ENCODE measurements around the gene CMC4. TPM values are rescaled to one million over a fixed set of nuclear protein-coding genes. Genes with fewer than 3 reads are reported as not detected.
A peak's percentile ranks its signal among the peaks of the same experiment; 100 is the strongest.

Gene CMC4
- total RNA-seq, 2 donors from 2014 or later: 4.8 to 7.6 TPM

GRCh38 chrX:155026727-155027508, 44.0 kb downstream of the CMC4 start, which contains the start of gene FUNDC2:
Gene FUNDC2 (plus strand): TSS chrX:155026844. CDS start chrX:155026939, 95 bp downstream.
- Mint-ChIP-seq H3K9me3 (no peaks in the 10 kb centered on the region), H3K27ac (peak within 1 kb of the TSS; percentile 89 to 92), H3K36me3 (no peaks in the 10 kb centered on the region)
- ATAC-seq (peak; percentile 90 to 94), DNase-seq (ENCODE audit: low spot score in 2 of 2) (peak; percentile 85 to 95)

DNA sequence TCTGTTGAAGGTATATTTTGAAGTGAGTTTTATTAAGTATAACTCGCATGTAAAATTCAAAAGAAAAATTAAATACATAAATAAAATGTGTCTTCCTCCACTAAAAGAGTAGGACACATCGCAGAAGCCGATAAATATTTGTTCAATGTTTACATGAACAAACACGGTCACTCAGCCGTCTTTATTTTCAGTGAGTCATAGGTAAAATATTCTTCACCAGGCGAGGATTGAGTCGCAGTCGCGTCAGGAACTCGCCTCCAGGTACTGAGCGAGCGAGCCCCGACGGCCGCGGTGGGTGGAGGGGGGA, 44.6 kb downstream of the CMC4 start:
- no peaks in the 10 kb centered on the region for H3K36me3 Mint-ChIP-seq
- peak overlapping the region in 1 of 2 donors; percentile 92 for H3K27ac Mint-ChIP-seq
- DNase-seq (ENCODE audit: low spot score in 2 of 2): no peak
- no peaks in the 10 kb centered on the region for H3K9me3 Mint-ChIP-seq
- no peak for ATAC-seq

- ATAC-seq: no peak
- Mint-ChIP-seq H3K27ac (peak overlapping the region; percentile 9 to 30), H3K9me3 (no peaks in the 10 kb centered on the region), H3K36me3 (no peaks in the 10 kb centered on the region)
- no peak for DNase-seq (ENCODE audit: low spot score in 2 of 2)
These were observed 46.8 kb downstream of the CMC4 start for GRCh38 chrX:155023907-155024833.

DNA sequence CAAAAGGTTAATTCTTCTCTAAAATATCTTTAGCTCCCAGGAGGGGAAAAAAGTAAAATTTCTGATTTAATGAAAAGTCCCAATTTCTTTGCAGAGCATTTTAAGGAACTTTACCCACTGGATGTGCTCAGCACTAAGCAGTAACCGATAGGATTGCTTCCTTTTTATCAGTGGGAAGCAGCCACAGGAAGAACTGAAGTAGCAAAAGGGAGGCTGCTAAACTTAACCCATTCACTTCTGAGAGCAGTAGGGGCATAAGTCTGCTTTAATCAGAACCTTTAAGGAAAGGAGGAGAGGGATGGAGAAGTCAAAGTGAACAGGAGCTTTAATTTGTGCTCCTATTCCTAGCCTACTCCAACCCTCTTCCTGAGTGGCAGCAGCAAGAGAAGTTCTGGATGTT, 48.4 kb downstream of the CMC4 start, which contains the start of gene F8:
Gene F8, minus strand, starts transcription at position 139 of the 400 bp plus-strand sequence. CDS start 171 bp downstream, outside the sequence.
- Mint-ChIP-seq H3K9me3 (no peaks in the 10 kb centered on the region), H3K27ac (no peak within 1 kb of the TSS), H3K36me3 (no peaks in the 10 kb centered on the region)
- DNase-seq (ENCODE audit: low spot score in 2 of 2): no peak
- no peak for ATAC-seq

- H3K9me3 Mint-ChIP-seq: no peaks in the 10 kb centered on the region
- no peak overlapping the region for H3K27ac Mint-ChIP-seq
- ATAC-seq (no peak), DNase-seq (ENCODE audit: low spot score in 2 of 2) (no peak)
- H3K36me3 Mint-ChIP-seq: no peaks in the 10 kb centered on the region
These were observed 50.3 kb downstream of the CMC4 start for GRCh38 chrX:155020591-155020990.

Other genes with a start within 250 kb of the CMC4 start
- gene SMIM9, start 236.5 kb downstream of the CMC4 start, total RNA-seq: not detected
- 10 to 100 TPM in 1 of 2 donors, 1 to 10 TPM in 1; 7.5 to 17.6 TPM for gene F8A1, start 184.8 kb downstream of the CMC4 start, total RNA-seq
- 1 to 10 TPM; 5.6 to 5.8 TPM for gene F8, start 48.4 kb downstream of the CMC4 start, total RNA-seq
- gene FUNDC2, start 44.3 kb downstream of the CMC4 start, total RNA-seq: 10 to 100 TPM; 62.2 to 95.1 TPM
- gene MTCP1, start within 50 bp of the CMC4 start, total RNA-seq: 10 to 100 TPM; 17.1 to 19.5 TPM
- gene BRCC3, start 372 bp upstream of the CMC4 start, total RNA-seq: 10 to 100 TPM; 15.7 to 31.5 TPM
- gene VBP1, start 145.3 kb upstream of the CMC4 start, total RNA-seq: 100 to 1,000 TPM in 1 of 2 donors, 10 to 100 TPM in 1; 82.3 to 144 TPM
- 10 to 100 TPM in 1 of 2 donors, 1 to 10 TPM in 1; 8.3 to 13.4 TPM for gene RAB39B, start 193.4 kb upstream of the CMC4 start, total RNA-seq

All from activated naive CD4-positive, alpha-beta T cell treated with anti-CD3 and anti-CD28 coated beads, Interleukin-2, amount 50 U/mL, for 72 hours (primary cell).